GM18870 (cell line): Measurements from ENCODE around the gene OR52E6.
A peak's percentile ranks its signal among the peaks of the same experiment; 100 is the strongest.

Experiments used
- ATAC-seq: cut with Tn5 transposase; IDR thresholded peaks from one replicate; pipeline ENCODE4 v1.9.1; 2021; ENCODE audit warnings: moderate library complexity; ENCODE audit not compliant: unreplicated experiment

The OR52E6 gene

DNA sequence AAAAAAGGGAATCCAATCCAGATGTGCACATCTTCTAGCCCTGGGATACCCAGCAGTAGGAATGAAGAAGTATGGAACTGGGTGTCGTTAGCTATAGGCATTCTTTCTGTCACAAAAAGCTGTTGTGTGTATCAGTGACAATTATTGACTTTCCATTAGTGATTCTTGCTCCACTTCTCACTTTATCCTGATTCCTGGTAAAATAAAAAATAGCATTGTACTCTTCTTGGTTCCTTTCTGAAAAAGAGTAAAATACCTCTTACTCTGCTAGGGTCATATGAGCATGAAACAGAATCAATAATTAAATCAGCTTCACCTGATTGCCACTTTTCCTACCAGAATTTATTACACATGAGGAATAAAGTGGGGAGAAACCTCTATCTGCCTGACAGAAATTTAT, at the start of gene OR52E6:
Gene OR52E6, minus strand, starts transcription at position 101 of the 400 bp plus-strand sequence. Its CDS starts 0 bp downstream, at position 101.
- ATAC-seq = no peak

DNA sequence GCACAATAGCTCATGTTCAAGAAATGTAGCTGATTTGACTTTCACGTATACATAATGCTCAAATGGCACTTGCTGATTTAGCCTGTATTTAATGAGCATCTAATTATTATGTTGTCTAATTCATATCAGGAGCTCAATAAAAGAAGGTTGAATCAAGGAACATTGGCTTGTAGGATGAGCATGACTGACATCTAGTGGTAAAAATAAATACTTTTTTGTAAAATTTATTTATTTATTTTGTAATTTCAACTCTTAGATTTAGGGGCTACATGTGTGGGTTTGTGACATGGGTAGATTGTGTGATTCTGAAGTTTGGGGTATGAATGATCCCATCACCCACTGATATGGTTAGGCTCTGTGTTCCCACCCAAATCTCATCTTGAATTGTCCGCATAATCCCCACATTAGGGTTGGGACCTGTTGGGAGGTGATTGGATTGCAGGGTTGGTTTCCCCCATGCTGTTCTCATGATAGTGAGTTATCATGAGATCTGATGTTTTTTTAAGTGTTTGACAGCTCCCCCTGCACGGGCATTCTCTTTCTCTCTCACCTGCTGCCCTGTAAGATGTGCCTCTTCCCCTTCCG, 49.6 kb upstream of the OR52E6 start:
- no peak for ATAC-seq

GRCh38 chr11:5887661-5888060, 46.0 kb upstream of the OR52E6 start:
- no peak for ATAC-seq

GRCh38 chr11:5887172-5887571, 45.5 kb upstream of the OR52E6 start:
- ATAC-seq = no peak

DNA sequence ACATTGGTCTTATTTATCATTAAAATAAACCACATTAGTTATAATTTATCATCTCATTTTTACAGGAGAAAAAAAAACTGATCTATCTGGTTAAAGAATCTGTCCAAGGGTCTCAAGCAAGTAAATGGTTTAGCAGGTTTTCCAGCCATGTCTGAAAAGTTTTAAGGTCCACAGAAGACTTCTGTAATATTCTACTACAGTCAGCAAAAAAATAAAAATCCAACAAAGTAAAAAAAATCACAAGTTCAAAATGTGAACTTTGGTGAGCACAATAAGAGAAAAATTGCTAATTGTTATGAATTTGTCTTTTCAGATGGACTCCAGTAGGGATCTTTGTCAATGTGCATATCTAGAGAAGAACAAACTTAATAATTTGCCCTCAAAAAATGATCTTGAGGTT, 40.1 kb upstream of the OR52E6 start:
- no peak for ATAC-seq

DNA sequence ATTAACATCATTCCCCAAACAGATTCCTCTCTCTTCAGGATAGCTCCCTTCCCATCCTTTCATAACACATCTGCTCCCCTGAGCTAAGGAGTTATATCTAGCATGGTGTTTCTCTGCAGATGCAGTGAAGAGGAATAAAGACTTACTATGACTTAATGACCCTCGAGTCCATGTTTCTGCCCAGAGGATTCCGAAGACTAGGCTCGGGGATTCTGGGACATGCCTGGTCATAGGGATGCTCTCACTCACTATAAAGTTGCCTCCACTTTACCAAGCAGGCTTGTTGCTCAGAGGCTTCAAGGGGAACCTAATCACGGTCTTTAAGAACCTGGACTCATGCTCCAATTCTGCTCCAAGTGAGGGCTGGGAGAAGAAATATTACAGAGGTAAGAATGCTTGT, 38.6 kb upstream of the OR52E6 start, which contains the start of gene OR52E4:
Gene OR52E4, plus strand, starts transcription at position 301 of the 400 bp plus-strand sequence. CDS start 3,664 bp downstream, outside the sequence.
- ATAC-seq = no peak

DNA sequence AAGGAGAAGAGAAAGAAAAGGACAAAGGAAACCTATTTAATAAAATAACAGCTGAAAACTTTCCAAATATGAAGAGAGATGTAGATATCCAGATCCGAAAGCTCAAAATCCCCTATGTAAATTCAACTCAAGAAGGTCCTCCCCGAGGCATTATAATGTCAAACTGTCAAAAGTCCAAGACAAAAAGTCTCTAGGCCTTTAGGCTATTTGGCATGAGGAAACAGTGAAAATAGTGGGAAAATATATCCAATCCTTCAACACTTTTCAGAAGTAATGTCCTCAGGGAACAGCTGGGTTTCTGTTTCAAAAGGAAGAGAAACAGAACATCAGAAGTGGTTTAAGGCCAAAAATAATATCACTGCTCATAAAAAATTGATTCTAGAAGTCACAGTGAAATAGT, 36.9 kb upstream of the OR52E6 start:
- no peak for ATAC-seq

DNA sequence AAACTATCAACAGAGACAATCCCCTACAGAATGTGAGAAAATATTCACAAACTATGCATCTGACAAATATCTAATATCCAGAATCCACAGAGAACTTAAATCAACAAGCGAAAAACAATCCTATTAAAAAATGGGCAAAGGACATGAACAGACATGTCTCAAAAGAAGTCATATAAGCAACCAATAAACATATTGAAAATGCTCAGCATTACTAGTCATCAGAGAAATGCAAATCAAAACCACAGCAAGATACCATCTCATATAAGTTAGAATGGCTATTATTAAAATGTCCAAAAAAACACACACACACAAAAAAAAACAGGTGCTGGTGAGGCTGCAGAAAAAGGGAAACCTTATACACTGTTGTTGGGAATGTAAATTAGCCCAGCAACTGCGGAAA, 24.1 kb upstream of the OR52E6 start:
- ATAC-seq = no peak

DNA sequence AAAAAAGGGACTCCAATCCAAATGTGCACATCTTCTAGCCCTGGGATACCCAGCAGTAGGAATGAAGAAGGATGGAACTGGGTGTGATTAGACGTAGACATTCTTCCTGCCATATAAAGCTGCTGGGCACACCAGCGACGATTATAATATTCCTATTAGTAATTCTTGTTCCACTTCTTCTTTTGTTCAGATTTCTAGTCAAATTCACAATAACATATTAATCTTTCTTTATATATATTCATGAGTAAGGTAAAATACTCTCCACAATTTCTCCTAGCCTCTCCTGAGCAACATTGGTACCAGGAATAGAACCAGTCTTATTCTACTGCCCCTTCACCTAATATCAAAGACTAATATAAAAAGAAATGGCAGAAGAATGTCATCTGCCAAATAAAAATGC, 15.9 kb upstream of the OR52E6 start, which contains the start of gene OR52E8:
Gene OR52E8, minus strand, starts transcription at position 101 of the 400 bp plus-strand sequence. Its CDS starts 0 bp downstream, at position 101.
- no peak for ATAC-seq

- ATAC-seq = no peak
Observed at GRCh38 chr11:5851002-5851401, 9.3 kb upstream of the OR52E6 start.

DNA sequence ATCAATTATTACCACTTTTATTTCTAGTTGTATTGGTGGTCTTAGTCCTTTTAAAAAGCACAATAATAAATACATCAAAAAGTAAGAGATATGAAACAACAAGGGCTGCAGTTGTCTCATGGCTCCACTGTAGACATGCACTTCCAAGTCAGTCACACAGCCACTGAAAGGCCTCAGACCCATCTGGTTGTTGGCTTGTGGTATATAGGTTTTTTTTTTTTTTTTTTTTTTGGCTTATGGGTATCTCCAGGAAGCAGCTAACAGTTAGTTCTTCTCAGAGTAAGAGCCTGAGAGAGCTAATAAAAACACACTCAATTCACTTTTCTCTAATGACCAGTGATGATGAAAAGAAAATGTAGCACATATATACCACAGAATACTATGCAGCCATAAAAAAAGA, 6.0 kb upstream of the OR52E6 start:
- no peak for ATAC-seq

DNA sequence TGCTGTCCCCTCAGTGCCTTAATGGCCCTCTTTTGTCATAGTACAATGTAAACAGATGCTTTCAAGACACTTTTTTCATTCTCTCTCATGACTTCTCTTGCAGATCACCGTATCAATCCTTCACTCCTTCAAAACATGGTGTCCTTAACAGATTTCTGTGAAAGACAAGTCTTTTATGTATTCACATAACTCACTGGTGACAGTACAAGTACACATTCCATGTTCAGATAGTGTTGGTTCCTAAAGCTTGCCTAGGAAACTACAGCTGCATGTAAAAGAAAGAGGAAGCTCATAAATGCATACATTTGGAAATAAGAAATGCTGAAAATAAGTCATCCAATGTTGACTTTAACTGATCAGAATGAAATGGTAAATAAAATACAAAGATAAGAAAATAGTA, 5.0 kb upstream of the OR52E6 start:
- ATAC-seq = no peak

DNA sequence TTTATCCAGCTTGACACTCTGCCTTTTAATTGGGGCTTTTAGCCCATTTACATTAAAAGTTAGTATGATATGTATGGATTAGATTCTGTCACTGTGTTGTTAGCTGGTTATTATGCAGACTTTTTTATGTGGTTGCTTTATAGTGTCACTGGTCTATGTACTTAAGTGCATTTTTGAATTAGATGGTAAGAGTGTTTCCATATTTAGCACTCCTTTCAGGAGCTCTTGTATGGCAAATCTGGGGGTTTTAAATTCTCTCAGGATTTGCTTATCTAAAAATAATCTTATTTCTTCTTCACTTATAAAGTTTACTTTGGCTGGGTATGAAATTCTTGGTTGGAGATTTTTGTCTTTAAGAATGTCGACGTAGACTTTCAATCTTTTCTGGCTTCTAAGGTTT, 4.0 kb downstream of the OR52E6 start:
- ATAC-seq = no peak

DNA sequence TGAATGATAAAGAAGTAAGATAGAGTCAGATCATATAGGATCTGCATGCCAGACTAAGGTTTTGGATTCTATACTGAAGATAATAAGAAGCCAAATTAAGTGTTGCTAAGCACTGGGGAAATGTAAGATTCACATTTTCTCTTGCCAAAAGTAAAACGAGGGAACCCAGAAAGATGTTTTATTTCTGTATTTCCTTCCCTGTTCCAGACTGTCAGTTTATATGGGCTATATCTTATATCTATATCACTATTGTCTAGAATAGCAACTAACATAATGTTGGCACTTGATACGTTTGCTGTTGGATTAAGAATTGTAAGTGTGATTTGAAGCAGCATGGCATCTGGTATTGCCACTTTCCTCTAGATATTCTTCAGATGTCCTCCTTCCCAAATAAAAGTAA, 8.3 kb downstream of the OR52E6 start:
- ATAC-seq = no peak

GRCh38 chr11:5831196-5831829, 10.4 kb downstream of the OR52E6 start:
- ATAC-seq = no peak

DNA sequence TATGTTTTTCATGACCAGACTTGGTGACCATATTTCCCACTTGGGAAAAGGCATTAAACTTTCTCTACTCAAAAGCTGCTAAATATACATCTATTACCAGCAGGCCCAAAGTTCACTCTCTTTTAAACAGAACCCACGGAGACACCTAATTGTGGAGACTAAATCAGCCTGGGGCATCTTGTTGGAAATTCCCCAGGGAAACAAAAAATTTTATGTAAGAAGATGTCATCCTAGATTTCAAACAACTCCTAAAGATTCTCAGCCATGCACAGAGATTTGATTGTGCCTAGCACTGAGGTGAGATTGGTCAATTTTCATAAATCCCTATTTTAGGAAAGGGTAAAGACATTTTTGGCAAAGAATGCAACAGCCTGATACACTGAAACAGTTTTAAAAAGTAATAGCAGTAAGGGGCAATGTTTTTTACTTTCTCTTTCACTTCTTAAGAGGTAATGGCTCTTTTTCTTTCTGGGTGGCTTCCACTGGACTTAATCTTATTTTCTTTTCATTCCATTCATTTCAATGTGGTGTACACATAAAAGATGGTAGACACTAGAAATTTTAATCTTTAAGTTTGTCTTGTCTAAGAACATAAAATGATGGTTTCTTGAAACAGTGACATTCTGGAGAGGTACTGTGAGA, 23.3 kb downstream of the OR52E6 start:
- no peak for ATAC-seq

DNA sequence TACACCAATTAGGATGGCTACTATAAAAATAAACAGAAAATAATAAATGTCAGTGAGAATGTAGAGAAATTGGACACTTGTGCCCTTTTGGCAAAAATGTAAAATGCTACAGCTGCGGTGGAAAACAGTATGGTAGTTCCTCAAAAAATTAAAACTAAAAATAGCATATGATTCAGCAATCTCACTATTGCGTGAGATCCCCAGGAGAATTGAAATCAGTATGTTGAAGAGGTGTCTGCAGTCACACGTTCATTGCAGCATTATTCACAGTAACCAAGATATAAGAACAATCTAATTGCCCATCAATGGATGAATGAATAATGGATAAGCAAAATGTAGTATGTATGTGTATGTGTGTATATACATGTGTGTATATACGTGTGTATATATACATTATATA, 26.2 kb downstream of the OR52E6 start:
- no peak for ATAC-seq

DNA sequence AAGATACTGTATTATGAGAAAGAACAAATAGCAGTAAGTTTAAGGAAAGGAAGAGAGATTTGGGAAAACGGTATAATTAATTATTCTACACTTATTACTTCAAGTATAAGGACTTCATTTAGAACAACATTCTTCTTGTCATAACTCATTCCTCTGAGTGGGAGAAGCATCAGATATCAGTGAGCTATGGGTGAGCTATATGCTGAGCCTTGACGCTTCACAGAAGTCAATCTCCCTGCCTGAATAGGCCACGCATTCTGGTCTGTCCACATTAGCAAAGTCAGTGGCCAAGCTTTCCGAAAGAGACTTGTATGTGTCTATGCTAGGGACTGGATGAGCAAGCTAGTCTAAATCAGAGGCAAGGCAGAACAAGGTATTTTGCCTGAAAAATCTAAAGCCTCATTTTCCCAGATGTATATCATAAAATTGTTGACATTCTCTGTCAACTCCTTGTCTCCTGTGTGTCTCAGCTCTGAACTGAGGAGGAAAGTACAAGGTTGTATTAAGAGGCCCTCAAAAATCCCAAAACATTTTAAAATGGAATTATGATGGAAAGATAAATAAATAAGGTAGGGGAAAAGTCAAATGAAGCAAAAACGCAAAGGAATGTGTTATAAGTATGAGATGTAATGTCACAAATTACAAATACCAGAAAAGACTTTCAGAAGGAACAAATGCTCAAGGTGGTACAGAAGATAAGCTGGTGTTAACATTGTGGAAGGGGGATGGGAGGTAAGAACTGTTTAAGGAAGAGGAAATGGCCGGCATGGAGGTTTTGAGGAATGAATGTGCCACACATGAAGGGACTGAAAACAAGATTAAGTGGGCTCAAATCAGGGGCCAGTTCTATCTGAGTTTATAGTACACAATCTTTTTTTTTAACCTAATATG, 31.5 kb downstream of the OR52E6 start:
- no peak for ATAC-seq

GRCh38 chr11:5809122-5809519, 32.6 kb downstream of the OR52E6 start:
- peak; percentile 29 for ATAC-seq

DNA sequence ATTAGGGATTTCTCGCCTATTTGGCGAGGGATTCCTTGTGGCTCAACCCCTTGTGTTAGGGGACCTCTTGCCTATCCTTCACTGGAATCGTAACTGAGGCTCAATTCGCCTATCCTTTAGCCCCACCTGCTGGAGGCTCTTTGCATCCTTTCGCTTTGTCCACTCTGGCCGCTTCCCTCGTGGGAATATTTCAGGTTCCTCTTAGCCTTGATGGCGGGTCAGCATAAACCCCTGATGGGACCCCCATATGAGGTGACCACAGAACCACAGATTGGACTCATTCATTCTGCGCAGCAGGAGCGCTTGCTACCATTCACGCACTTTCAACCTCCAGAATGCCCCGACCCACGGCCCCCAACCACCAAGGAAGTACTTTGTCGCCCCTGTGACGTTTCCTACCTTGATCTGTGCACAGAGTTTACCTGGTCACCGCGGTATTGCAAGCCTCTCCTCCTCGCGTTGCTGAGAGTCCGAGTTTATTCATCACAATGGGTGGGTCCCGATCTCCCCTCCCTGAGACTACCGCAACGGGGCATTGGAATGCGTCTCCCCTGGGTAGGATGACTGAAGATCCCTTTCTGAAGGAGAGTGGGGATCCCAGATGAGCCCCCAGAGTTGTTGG, 33.1 kb downstream of the OR52E6 start, which contains the start of gene OR52N2:
Gene OR52N2, plus strand, starts transcription at position 425 of the 622 bp plus-strand sequence. CDS start 11,412 bp downstream, outside the sequence.
- peak; percentile 95 for ATAC-seq

- no peak for ATAC-seq
Observed at GRCh38 chr11:5807580-5807979, 34.1 kb downstream of the OR52E6 start.
